ENCODE data around the gene IRF4.

Gene IRF4

GRCh38 chr6:391559-392440, at the start of gene IRF4:
TSS of gene IRF4 (plus strand) at chr6:391752. CDS start at chr6:393153, 1,401 bp downstream.
- Histone ChIP-seq H3F3A (ENCODE audit: low read depth) (no peaks in the 10 kb centered on the region), H3K9me2 (replicated peaks; ENCODE audit: low read depth, low read length) (no peaks in the 10 kb centered on the region), H3K4me3 (ENCODE audit: low read length, poor library complexity, severe bottlenecking) (no peak within 1 kb of the TSS), H3K79me2 (ENCODE audit: insufficient read depth, low read length) (no peaks in the 10 kb centered on the region), H3K9me3 (ENCODE audit: insufficient read depth, low read depth, low read length) (no peaks in the 10 kb centered on the region), H3K27me3 (ENCODE audit: insufficient read depth, low read length, poor library complexity, severe bottlenecking) (no peaks in the 10 kb centered on the region), H3K4me2 (ENCODE audit: low read depth, low read length, poor library complexity, severe bottlenecking) (no peak within 1 kb of the TSS), H3K9ac (ENCODE audit: low read depth, low read length, poor library complexity, severe bottlenecking) (no peak within 1 kb of the TSS), H2AFZ (ENCODE audit: low read length) (no peak within 1 kb of the TSS), H3K36me3 (ENCODE audit: insufficient read depth, low read length) (no peaks in the 10 kb centered on the region), H3K4me1 (ENCODE audit: insufficient read depth, low read length, poor library complexity, severe bottlenecking) (no peaks in the 10 kb centered on the region), H4K20me1 (ENCODE audit: insufficient read depth, low read length, poor library complexity, severe bottlenecking) (no peaks in the 10 kb centered on the region)
- no peak for TF ChIP-seq CTCF (conservative IDR thresholded peaks at IDR 0.05; ENCODE audit: low read length)
- no peak for TF ChIP-seq EZH2phosphoT487 (IDR thresholded peaks at IDR 0.05; ENCODE audit: borderline replicate concordance)

GRCh38 chr6:341914-342831, 49.4 kb upstream of the IRF4 start:
- Histone ChIP-seq H3K36me3 (ENCODE audit: insufficient read depth, low read length) (peaks cover 13% of the 10 kb centered on the region; the same call in 1 of the 2 replicates), H3F3A (ENCODE audit: low read depth) (no peaks in the 10 kb centered on the region), H3K9ac (ENCODE audit: low read depth, low read length, poor library complexity, severe bottlenecking) (no peak overlapping the region), H3K4me1 (ENCODE audit: insufficient read depth, low read length, poor library complexity, severe bottlenecking) (peaks cover 62% of the 10 kb centered on the region), H3K27me3 (ENCODE audit: insufficient read depth, low read length, poor library complexity, severe bottlenecking) (no peaks in the 10 kb centered on the region), H4K20me1 (ENCODE audit: insufficient read depth, low read length, poor library complexity, severe bottlenecking) (no peaks in the 10 kb centered on the region), H3K4me3 (ENCODE audit: low read length, poor library complexity, severe bottlenecking) (no peak overlapping the region), H2AFZ (ENCODE audit: low read length) (no peak overlapping the region), H3K9me3 (ENCODE audit: insufficient read depth, low read depth, low read length) (no peaks in the 10 kb centered on the region), H3K79me2 (ENCODE audit: insufficient read depth, low read length) (no peaks in the 10 kb centered on the region), H3K9me2 (replicated peaks; ENCODE audit: low read depth, low read length) (no peaks in the 10 kb centered on the region), H3K4me2 (ENCODE audit: low read depth, low read length, poor library complexity, severe bottlenecking) (peak overlapping the region; percentile 3)
- TF ChIP-seq EZH2phosphoT487 (IDR thresholded peaks at IDR 0.05; ENCODE audit: borderline replicate concordance) (no peak), CTCF (conservative IDR thresholded peaks at IDR 0.05; ENCODE audit: low read length) (no peak)

- Histone ChIP-seq H3K4me1 (ENCODE audit: insufficient read depth, low read length, poor library complexity, severe bottlenecking) (peaks cover 55% of the 10 kb centered on the region), H3K9ac (ENCODE audit: low read depth, low read length, poor library complexity, severe bottlenecking) (no peak overlapping the region), H3K9me3 (ENCODE audit: insufficient read depth, low read depth, low read length) (no peaks in the 10 kb centered on the region), H3K79me2 (ENCODE audit: insufficient read depth, low read length) (no peaks in the 10 kb centered on the region), H4K20me1 (ENCODE audit: insufficient read depth, low read length, poor library complexity, severe bottlenecking) (no peaks in the 10 kb centered on the region), H3K4me2 (ENCODE audit: low read depth, low read length, poor library complexity, severe bottlenecking) (peak overlapping the region; percentile 3), H3F3A (ENCODE audit: low read depth) (no peaks in the 10 kb centered on the region), H2AFZ (ENCODE audit: low read length) (no peak overlapping the region), H3K27me3 (ENCODE audit: insufficient read depth, low read length, poor library complexity, severe bottlenecking) (no peaks in the 10 kb centered on the region), H3K4me3 (ENCODE audit: low read length, poor library complexity, severe bottlenecking) (no peak overlapping the region), H3K9me2 (replicated peaks; ENCODE audit: low read depth, low read length) (no peaks in the 10 kb centered on the region), H3K36me3 (ENCODE audit: insufficient read depth, low read length) (peaks cover 13% of the 10 kb centered on the region; the same call in 1 of the 2 replicates)
- TF ChIP-seq EZH2phosphoT487 (IDR thresholded peaks at IDR 0.05; ENCODE audit: borderline replicate concordance) (no peak), CTCF (conservative IDR thresholded peaks at IDR 0.05; ENCODE audit: low read length) (no peak)
Observed at GRCh38 chr6:342832-343179, 48.7 kb upstream of the IRF4 start.

Measured in Loucy (cell line).